HG02884 (cell line): ENCODE measurements around the gene VARS1.

Experiments
- ATAC-seq: cut with Tn5 transposase; IDR thresholded peaks from one replicate; pipeline ENCODE4 v1.9.1; 2021; ENCODE audit warnings: mild to moderate bottlenecking, moderate library complexity; ENCODE audit not compliant: unreplicated experiment

Gene VARS1

DNA sequence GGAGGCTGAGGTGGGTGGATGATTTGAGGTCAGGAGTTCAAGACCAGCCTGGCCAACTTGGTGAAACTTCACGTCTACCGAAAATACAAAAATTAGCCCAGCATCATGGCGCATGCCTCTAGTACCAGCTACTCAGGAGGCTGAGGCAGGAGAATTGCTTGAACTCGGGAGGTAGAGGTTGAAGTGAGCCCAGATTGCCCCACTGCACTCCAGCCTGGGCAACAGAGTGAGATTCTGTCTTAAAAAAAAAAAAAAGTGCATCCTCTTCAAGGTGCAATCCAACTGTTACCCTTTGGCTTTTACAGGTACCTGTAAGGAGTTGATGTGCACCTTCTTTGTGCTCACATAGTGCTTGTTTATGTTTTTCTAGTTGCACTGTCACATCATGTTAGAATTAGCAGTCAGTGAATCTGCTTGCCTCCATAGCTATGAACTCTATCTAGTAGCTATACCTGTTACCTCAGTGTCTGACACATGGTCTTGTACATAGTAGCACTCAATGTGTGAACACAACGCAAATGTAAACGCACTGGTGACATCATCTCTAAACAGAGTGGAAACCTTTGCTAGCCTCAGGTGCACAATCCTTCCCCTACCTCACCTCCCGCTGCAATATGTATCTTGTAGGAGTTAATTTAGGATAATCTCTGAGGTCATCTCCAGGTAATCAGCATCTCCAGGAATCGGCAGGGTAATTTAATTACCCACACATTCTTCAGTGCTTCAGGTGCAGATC is 46.1 kb downstream of the VARS1 start:
- ATAC-seq: no peak
